Panc1 (cell line): Measurements from ENCODE around the gene LILRA2. TPM values are rescaled to one million over a fixed set of nuclear protein-coding genes. Genes with fewer than 3 reads are reported as not detected.

ENCODE experiments used
- ATAC-seq: fragments of 200-7000 bp; cut with Tn5 transposase; 2 replicates; pipeline ENCODE4 v1.9.1; 2020; ENCODE audit warnings: mild to moderate bottlenecking, moderate library complexity
- BruUV-seq: library from RNA; stranded (reverse); fragments of 400-500 nt; replicated peaks from 2 replicates; lab custom pipeline; 2021; lab: Mats Ljungman, UMichigan
- CTCF ChIA-PET: fragments of 300-600 bp; sonication (Branson Sonifier 250); formaldehyde crosslinking; loops from one replicate; lab custom pipeline; 2022; ENCODE audit warnings: antibody characterized with exemption; lab: Charles Lee
- POLR2A ChIA-PET: fragments of 300-600 bp; sonication (Branson Sonifier 250); formaldehyde crosslinking; loops from one replicate; lab custom pipeline; 2022; ENCODE audit warnings: antibody characterized with exemption; lab: Charles Lee
- DNase-seq: peaks from one replicate; pipeline ENCODE4 v3.0.0-alpha.2; 2010; ENCODE audit warnings: low read depth, low spot score
- H3K27ac ChIP-seq: 2 replicates; pipeline ENCODE4 v1.5.1; 2011; ENCODE audit warnings: mild to moderate bottlenecking, low read length, inconsistent platforms
- H3K27me3 ChIP-seq: fragments of 200-500 bp; sonication (Bioruptor generic); 2 replicates; pipeline ENCODE4 v1.6.0; 2014; ENCODE audit warnings: low read length, inconsistent platforms; ENCODE audit not compliant: control insufficient read depth, insufficient read depth
- H3K36me3 ChIP-seq: fragments of 200-500 bp; sonication (Bioruptor generic); 2 replicates; pipeline ENCODE4 v1.5.1; 2014; ENCODE audit warnings: inconsistent platforms, mild to moderate bottlenecking, low read length, moderate library complexity; ENCODE audit not compliant: control insufficient read depth, insufficient read depth
- H3K4me1 ChIP-seq: 2 replicates; pipeline ENCODE4 v1.5.1; 2011; ENCODE audit warnings: inconsistent platforms, mild to moderate bottlenecking, low read length, moderate library complexity; ENCODE audit not compliant: control insufficient read depth, insufficient read depth
- H3K4me3 ChIP-seq, 2 experiments: 2 replicates each; pipeline ENCODE4 v1.5.1; 2011 to 2012; ENCODE audit warnings: low read depth in 2 of 2, low read length in 2 of 2, mild to moderate bottlenecking in 2 of 2, inconsistent platforms in 1 of 2, moderate library complexity in 1 of 2
- H3K9me3 ChIP-seq: fragments of 200-500 bp; sonication (Bioruptor generic); 2 replicates; pipeline ENCODE4 v1.5.1; 2014; ENCODE audit warnings: low read depth, mild to moderate bottlenecking, inconsistent platforms, low read length, moderate library complexity; ENCODE audit not compliant: control insufficient read depth, insufficient read depth
- CTCF ChIP-seq: fragments of 450-650 bp; IDR thresholded peaks from 2 replicates; pipeline ENCODE4 v1.5.1; 2017; ENCODE audit warnings: mild to moderate bottlenecking
- POLR2AphosphoS5 ChIP-seq: IDR thresholded peaks from 2 replicates; pipeline ENCODE4 v1.6.1; 2012; ENCODE audit warnings: mild to moderate bottlenecking, low read depth, low read length, moderate library complexity
- REST ChIP-seq, 2 experiments: IDR thresholded peaks; 2 replicates each; pipeline ENCODE4 v1.6.1; 2011 to 2012; ENCODE audit warnings: low read depth in 2 of 2, control low read depth in 1 of 2, low read length in 1 of 2, mild to moderate bottlenecking in 1 of 2, moderate library complexity in 1 of 2; ENCODE audit not compliant: insufficient read depth in 1 of 2
- SIN3A ChIP-seq: IDR thresholded peaks from 2 replicates; pipeline ENCODE4 v1.6.1; 2012; ENCODE audit warnings: low read depth, mild to moderate bottlenecking, low read length, moderate library complexity, borderline replicate concordance; ENCODE audit not compliant: insufficient read depth
- TCF7L2 ChIP-seq: IDR thresholded peaks from 2 replicates; pipeline ENCODE4 v1.6.1; 2011; ENCODE audit warnings: mild to moderate bottlenecking, low read depth, low read length, inconsistent platforms
- in situ Hi-C: cut with HindIII; loops from 2 replicates; pipeline ENCODE4 v1.10.0; 2016; ENCODE audit warnings: low sequenced_read_pairs, low pct_unique_long_range_greater_than_20kb
- intact Hi-C: fragments of 100-400 bp; cut with micrococcal nuclease; formaldehyde crosslinking; loops from one replicate; pipeline ENCODE4 v1.10.0; 2022; ENCODE audit not compliant: unreplicated experiment
- total RNA-seq: library from RNA; stranded (reverse); gene quantifications from one replicate; pipeline ENCODE4 v1.2.1, GENCODE V29; 2021; ENCODE audit not compliant: unreplicated experiment

LILRA2 gene
- total RNA-seq, 1 experiment from 2014 or later = not detected

GRCh38 chr19:54558339-54558738 lies 15.3 kb upstream of the LILRA2 start:
- no TSS peak for BruUV-seq
- no peak overlapping the region for H3K27ac ChIP-seq
- intact Hi-C loops = loop anchor here (10.0 kb wide), 1 partner anchor 74 kb away; no protein-coding TSS in a partner anchor
- H3K27me3 ChIP-seq = peaks cover 16% of the 10 kb centered on the region
- no peak for DNase-seq
- H3K36me3 ChIP-seq = no peaks in the 10 kb centered on the region
- POLR2A ChIA-PET = no interaction called here
- no peaks in the 10 kb centered on the region for H3K9me3 ChIP-seq
- no peak for ATAC-seq
- TF ChIP-seq REST (IDR thresholded peaks at IDR 0.05; ENCODE audit: insufficient read depth in 1 of 2, low read depth in 2 of 2, low read length in 1 of 2) (peak; percentile 71 to 78), SIN3A (no peak)
- no peaks in the 10 kb centered on the region for H3K4me1 ChIP-seq
- in situ Hi-C loops = no loop called here
- CTCF ChIA-PET = interaction anchor here (0.6 kb wide), 1 partner anchor 439 kb away, joined by 3 read pairs; no protein-coding TSS in a partner anchor
- no peak overlapping the region for H3K4me3 ChIP-seq

GRCh38 chr19:54560881-54561385 lies 12.7 kb upstream of the LILRA2 start:
- Histone ChIP-seq H3K27me3 (peaks cover 18% of the 10 kb centered on the region), H3K27ac (no peak overlapping the region), H3K4me3 (no peak overlapping the region), H3K9me3 (no peaks in the 10 kb centered on the region), H3K4me1 (no peaks in the 10 kb centered on the region), H3K36me3 (no peaks in the 10 kb centered on the region)
- ChIA-PET CTCF (no interaction called here), POLR2A (no interaction called here)
- intact Hi-C loops (no loop called here), in situ Hi-C loops (no loop called here)
- BruUV-seq = no TSS peak
- DNase-seq (peak; percentile 30), ATAC-seq (no peak)
- TF ChIP-seq SIN3A (no peak), CTCF (no peak), REST (IDR thresholded peaks at IDR 0.05; ENCODE audit: insufficient read depth in 1 of 2, low read depth in 2 of 2, low read length in 1 of 2) (no peak), TCF7L2 (no peak), POLR2AphosphoS5 (no peak)
